ENCODE measurements around the gene CEP350. TPM values are rescaled to one million over a fixed set of nuclear protein-coding genes. Genes with fewer than 3 reads are reported as not detected.

The CEP350 gene
- total RNA-seq, 1 experiment from 2014 or later = 41.6 TPM

DNA sequence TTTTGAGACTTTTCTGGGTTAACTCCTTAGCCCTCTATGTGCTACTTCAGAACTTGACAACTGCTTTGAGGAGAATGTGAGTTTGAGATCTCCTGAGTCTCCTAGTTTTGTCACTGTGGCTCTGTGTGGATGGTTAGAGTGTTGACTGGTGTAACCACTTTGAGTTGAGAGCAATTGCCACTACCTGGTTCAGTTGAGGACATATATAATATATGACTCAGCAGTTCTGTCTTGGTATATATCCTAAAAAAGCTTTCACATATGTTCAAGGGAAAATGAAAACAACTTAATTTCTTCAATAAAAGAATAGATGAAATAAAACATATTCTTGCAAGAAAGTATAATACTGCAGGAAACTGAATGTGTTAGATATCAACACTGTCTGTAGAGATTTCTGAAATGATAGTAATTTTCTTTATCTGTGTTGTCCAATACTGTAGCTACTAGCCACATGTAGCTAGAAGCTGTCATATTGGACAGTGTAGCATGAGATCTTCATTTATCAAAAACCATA, 103.3 kb downstream of the CEP350 start:
- no peak for DNase-seq (ENCODE audit: low read depth)

DNA sequence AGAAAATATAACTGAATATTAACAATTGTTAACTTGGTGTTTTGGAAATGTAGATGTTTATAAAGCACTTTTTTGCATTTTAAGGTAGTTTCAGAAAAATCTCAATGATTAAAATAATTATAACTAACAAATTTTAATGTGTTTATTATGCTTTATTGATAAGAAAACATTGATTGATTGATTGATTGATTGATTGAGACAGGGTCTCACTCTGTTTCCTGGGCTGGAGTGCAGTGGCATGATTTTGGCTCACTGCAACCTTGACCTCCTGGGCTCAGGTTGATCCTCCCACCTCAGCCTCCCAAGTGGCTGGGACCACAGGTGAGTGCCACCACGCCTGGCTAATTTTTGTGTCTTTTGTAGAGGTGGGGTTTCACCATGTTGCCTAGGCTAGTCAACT, 106.4 kb downstream of the CEP350 start:
- DNase-seq (ENCODE audit: low read depth) = no peak

DNA sequence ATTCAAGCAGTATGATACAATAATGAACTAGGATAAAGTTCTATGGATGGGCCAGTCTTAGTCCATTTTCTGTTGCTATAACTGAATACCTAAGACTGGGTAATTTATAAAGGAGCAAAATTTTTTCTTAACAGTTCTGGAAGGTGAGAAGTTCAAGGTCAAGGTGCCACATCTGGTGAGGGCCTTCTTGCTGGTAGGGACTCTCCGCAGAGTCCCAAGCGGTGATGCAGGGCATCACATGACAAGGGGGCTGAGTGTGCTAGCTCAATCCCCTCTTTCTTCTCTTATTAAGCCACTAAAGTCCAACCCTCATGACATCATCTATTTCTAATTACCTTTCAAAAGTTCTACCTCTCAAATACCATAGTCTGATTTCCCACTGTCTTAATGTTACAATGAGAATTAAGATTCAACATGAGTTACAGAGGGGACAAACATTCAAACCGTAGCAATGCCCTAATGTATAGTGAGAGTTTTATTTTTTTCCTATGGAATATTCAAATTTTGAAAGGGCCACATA, 107.9 kb downstream of the CEP350 start:
- DNase-seq (ENCODE audit: low read depth) = no peak

DNA sequence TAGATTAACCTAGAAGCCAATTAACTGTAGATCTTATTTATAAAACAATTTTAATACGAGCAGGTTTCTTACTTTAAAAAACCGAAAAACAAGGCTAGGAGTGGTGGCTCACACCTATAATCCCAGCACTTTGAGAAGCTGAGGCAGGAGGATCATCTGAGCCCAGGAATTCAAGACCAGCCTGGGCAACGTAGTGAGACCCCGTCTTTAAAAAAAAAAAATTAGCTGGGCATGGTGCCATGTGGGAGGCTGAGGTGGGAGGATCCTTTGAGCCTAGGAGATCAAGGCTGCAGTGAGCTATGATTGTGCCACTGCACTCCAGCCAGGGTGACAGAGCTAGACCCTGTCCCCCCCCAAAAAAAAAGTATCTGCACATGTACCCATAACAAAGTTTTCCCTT, 110.8 kb downstream of the CEP350 start:
- DNase-seq (ENCODE audit: low read depth) = no peak

GRCh38 chr1:180066150-180066549, 111.5 kb downstream of the CEP350 start:
- DNase-seq (ENCODE audit: low read depth) = no peak

- DNase-seq (ENCODE audit: low read depth) = no peak
Measured at GRCh38 chr1:180070286-180070685, 115.7 kb downstream of the CEP350 start.

GRCh38 chr1:180071759-180072158, 117.1 kb downstream of the CEP350 start:
- DNase-seq (ENCODE audit: low read depth) = no peak

- peak; percentile 1 for DNase-seq (ENCODE audit: low read depth)
Measured at GRCh38 chr1:180080439-180080838, 125.8 kb downstream of the CEP350 start.

GRCh38 chr1:180081474-180081873, 126.9 kb downstream of the CEP350 start:
- no peak for DNase-seq (ENCODE audit: low read depth)

GRCh38 chr1:180083164-180083563, 128.6 kb downstream of the CEP350 start:
- no peak for DNase-seq (ENCODE audit: low read depth)

DNA sequence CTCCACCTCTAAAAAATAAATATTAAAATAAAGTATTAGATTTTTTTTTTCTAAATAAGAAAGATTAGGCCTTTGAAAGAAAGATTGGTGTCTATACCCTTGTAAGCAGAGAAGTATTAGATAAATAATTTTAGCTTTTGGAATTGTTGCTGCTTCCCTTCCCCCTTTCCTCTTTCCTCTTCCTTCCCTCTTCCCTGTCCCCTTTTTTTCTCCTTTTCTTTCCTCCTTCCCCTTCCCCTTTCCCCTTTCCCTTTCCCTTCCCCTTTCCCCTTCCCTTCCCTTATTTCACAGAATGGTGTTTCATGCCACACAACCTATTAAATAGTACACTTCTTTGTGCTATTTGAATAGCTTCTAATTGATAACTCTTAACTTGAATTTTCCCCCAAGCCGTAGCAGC, 130.3 kb downstream of the CEP350 start:
- no peak for DNase-seq (ENCODE audit: low read depth)

- no peak for DNase-seq (ENCODE audit: low read depth)
Measured at GRCh38 chr1:180085331-180085730, 130.7 kb downstream of the CEP350 start.

DNA sequence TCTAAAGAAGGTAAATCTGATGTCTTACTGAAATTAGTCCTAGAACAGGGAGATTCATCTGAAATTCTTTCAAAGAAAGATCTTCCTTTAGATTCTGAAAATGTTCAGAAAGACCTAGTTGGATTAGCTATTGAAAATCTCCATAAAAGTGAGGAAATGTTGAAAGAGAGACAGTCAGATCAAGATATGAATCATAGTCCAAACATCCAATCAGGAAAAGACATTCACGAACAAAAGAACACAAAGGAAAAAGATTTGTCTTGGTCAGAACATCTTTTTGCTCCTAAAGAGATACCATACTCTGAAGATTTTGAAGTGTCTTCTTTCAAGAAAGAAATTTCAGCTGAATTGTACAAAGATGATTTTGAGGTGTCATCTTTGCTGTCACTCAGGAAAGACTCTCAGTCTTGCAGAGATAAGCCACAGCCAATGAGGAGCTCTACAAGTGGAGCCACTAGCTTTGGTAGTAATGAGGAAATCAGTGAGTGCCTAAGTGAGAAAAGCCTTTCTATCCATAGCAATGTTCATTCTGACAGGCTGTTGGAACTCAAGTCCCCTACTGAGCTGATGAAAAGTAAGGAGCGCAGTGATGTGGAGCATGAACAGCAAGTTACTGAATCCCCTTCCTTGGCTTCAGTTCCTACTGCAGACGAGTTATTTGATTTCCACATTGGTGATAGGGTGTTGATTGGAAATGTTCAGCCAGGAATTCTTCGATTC, 138.5 kb downstream of the CEP350 start:
- DNase-seq (ENCODE audit: low read depth) = no peak

DNA sequence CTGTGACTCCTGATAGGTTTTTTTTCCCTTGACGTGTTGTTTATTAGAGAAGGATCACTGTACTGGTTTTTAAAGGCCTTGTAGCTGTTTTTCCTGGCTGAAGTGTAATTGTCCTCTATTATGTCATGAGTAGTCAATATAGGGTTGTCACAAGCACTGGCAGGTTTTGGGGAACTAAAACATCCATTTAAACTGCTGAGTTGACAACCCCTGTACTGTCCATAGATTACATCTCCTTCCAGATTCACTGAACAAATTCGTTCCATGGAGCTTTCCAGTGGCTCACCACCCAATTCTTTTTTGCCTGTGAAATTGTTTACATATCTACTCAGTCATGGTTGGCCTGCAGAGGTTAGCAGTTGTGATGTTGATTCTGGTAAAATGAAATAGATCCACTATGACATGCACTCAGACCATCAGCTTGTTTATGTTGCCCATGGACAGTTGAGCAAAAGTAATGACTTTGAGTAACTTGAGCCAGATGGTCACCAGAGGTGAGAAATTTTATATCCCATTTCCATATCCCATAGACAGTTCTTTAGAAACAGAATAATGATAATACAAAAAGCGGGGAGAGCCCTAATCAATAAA, 140.2 kb downstream of the CEP350 start:
- DNase-seq (ENCODE audit: low read depth) = no peak

GRCh38 chr1:180096584-180097325, 142.1 kb downstream of the CEP350 start:
- DNase-seq (ENCODE audit: low read depth) = no peak

- DNase-seq (ENCODE audit: low read depth) = no peak
Measured at GRCh38 chr1:180097326-180097605, 142.7 kb downstream of the CEP350 start.

- DNase-seq (ENCODE audit: low read depth) = no peak
Measured at GRCh38 chr1:180101411-180101810, 146.8 kb downstream of the CEP350 start.

- no peak for DNase-seq (ENCODE audit: low read depth)
Measured at GRCh38 chr1:180103819-180104218, 149.2 kb downstream of the CEP350 start.

DNA sequence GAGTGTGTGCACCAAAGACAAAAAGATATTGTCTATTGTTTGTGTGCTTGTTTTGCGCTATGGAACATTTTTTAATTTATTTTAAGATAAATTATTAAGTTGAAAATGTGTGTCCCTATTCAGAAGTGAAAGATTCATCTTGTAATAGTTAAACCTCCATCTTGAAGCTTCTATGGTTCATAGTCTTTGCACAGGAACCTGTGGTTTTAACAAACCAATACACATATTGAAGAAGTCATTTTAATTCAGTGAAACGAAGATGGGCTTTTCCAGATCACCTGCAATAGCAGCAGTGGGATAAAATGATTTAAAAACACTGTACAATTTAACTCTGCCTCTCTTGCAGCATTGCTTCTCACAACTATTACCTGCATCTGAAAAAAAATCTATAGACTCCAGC, 157.5 kb downstream of the CEP350 start:
- no peak for DNase-seq (ENCODE audit: low read depth)

GRCh38 chr1:180112984-180113647, 158.5 kb downstream of the CEP350 start:
- DNase-seq (ENCODE audit: low read depth) = no peak

GRCh38 chr1:180114396-180114945, 159.9 kb downstream of the CEP350 start:
- no peak for DNase-seq (ENCODE audit: low read depth)

Data from RPMI7951 (cell line).